IMR-90 (cell line): ENCODE data around the gene ATP13A2. TPM values are rescaled to one million over a fixed set of nuclear protein-coding genes. Genes with fewer than 3 reads are reported as not detected.

Experiments
- ATAC-seq: fragments of 200-7000 bp; cut with Tn5 transposase; 2 replicates; pipeline ENCODE4 v1.9.1; 2020; ENCODE audit warnings: low read depth, mild to moderate bottlenecking, moderate library complexity
- BruUV-seq: library from RNA; stranded (reverse); fragments of 400-500 nt; replicated peaks from 2 replicates; lab custom pipeline; 2021; lab: Mats Ljungman, UMichigan
- CTCF ChIA-PET: fragments of 300-600 bp; formaldehyde crosslinking; extraction: SDS; loops from one replicate; lab custom pipeline; 2021; ENCODE audit warnings: antibody characterized with exemption; lab: Yijun Ruan, JAX
- POLR2A ChIA-PET: fragments of 300-600 bp; sonication (Branson Sonifier 250); formaldehyde crosslinking; loops from one replicate; lab custom pipeline; 2022; ENCODE audit warnings: antibody characterized with exemption; ENCODE audit not compliant: unreplicated experiment; lab: Charles Lee
- DNase-seq: peaks from one replicate; pipeline ENCODE4 v3.0.0; 2013
- H2AFZ ChIP-seq: replicated peaks from 2 replicates; pipeline ENCODE3; 2013; ENCODE audit warnings: low read length, mild to moderate bottlenecking; ENCODE audit not compliant: poor library complexity
- H2AK5ac ChIP-seq: 2 replicates; pipeline ENCODE4 v1.6.1; 2013; ENCODE audit warnings: low read depth, low read length, inconsistent platforms
- H2AK9ac ChIP-seq: replicated peaks from 2 replicates; pipeline ENCODE3; 2013; ENCODE audit warnings: mild to moderate bottlenecking, low read depth, low read length, moderate library complexity; ENCODE audit not compliant: poor library complexity
- H2BK120ac ChIP-seq: 2 replicates; pipeline ENCODE4 v1.6.1; 2013; ENCODE audit warnings: low read depth, low read length, inconsistent platforms
- H2BK15ac ChIP-seq: 3 replicates; pipeline ENCODE4 v1.6.1; 2013; ENCODE audit warnings: low read depth, low read length, inconsistent platforms
- H2BK20ac ChIP-seq: 2 replicates; pipeline ENCODE4 v1.6.1; 2013; ENCODE audit warnings: low read depth, mild to moderate bottlenecking, inconsistent platforms, low read length, moderate library complexity
- H2BK5ac ChIP-seq: 2 replicates; pipeline ENCODE4 v1.6.1; 2013; ENCODE audit warnings: mild to moderate bottlenecking, low read depth, low read length, inconsistent platforms; ENCODE audit not compliant: poor library complexity, severe bottlenecking
- H3K14ac ChIP-seq: replicated peaks from 2 replicates; pipeline ENCODE4 v1.6.1; 2013; ENCODE audit warnings: low read depth, low read length, inconsistent platforms
- H3K18ac ChIP-seq: 2 replicates; pipeline ENCODE4 v1.6.1; 2013; ENCODE audit warnings: low read depth, low read length, control low read depth
- H3K23ac ChIP-seq: 2 replicates; pipeline ENCODE4 v1.6.1; 2013; ENCODE audit warnings: low read depth, low read length, inconsistent platforms
- H3K27ac ChIP-seq: 2 replicates; pipeline ENCODE4 v1.5.1; 2013; ENCODE audit warnings: mild to moderate bottlenecking, control low read depth, low read length; ENCODE audit not compliant: insufficient read depth
- H3K27me3 ChIP-seq: 2 replicates; pipeline ENCODE4 v1.6.1; 2013; ENCODE audit warnings: low read length; ENCODE audit not compliant: control insufficient read depth, insufficient read depth
- H3K36me3 ChIP-seq: 2 replicates; pipeline ENCODE4 v1.6.1; 2013; ENCODE audit warnings: low read length, mixed read lengths; ENCODE audit not compliant: control insufficient read depth, insufficient read depth
- H3K4ac ChIP-seq: 2 replicates; pipeline ENCODE4 v1.6.1; 2013; ENCODE audit warnings: low read depth, low read length, inconsistent platforms
- H3K4me1 ChIP-seq: 2 replicates; pipeline ENCODE4 v1.6.1; 2013; ENCODE audit warnings: low read length, mixed read lengths; ENCODE audit not compliant: control insufficient read depth, insufficient read depth
- H3K4me2 ChIP-seq: 2 replicates; pipeline ENCODE4 v1.6.1; 2013; ENCODE audit warnings: low read depth, mild to moderate bottlenecking, control low read depth, low read length, moderate library complexity
- H3K4me3 ChIP-seq: 2 replicates; pipeline ENCODE4 v1.5.1; 2013; ENCODE audit warnings: low read depth, mild to moderate bottlenecking, control low read depth, low read length, moderate library complexity; ENCODE audit not compliant: insufficient read depth
- H3K56ac ChIP-seq: 2 replicates; pipeline ENCODE4 v1.6.1; 2013; ENCODE audit warnings: low read length, inconsistent platforms; ENCODE audit not compliant: insufficient read depth; ENCODE audit errors: extremely low read depth
- H3K79me1 ChIP-seq, 2 experiments: 2 replicates each; pipeline ENCODE4 v1.6.1; 2013; ENCODE audit warnings: low read length in 2 of 2, inconsistent platforms in 1 of 2, low read depth in 1 of 2
- H3K9ac ChIP-seq: 2 replicates; pipeline ENCODE4 v1.6.1; 2013; ENCODE audit warnings: low read depth, low read length, control low read depth
- H3K9me1 ChIP-seq: 2 replicates; pipeline ENCODE4 v1.6.1; 2013; ENCODE audit warnings: low read length, inconsistent platforms; ENCODE audit not compliant: insufficient read depth
- H3K9me3 ChIP-seq: 2 replicates; pipeline ENCODE4 v1.6.1; 2013; ENCODE audit warnings: low read length; ENCODE audit not compliant: control insufficient read depth, insufficient read depth
- H4K20me1 ChIP-seq: 2 replicates; pipeline ENCODE4 v1.6.1; 2013; ENCODE audit warnings: low read length, inconsistent platforms; ENCODE audit not compliant: insufficient read depth
- H4K5ac ChIP-seq: 2 replicates; pipeline ENCODE4 v1.6.1; 2013; ENCODE audit warnings: mild to moderate bottlenecking, low read depth, low read length, control low read depth
- H4K8ac ChIP-seq, 2 experiments: 2 replicates each; pipeline ENCODE4 v1.6.1; 2013; ENCODE audit warnings: low read depth in 2 of 2, low read length in 2 of 2, control low read depth in 1 of 2, inconsistent platforms in 1 of 2
- H4K91ac ChIP-seq: 2 replicates; pipeline ENCODE4 v1.6.1; 2013; ENCODE audit warnings: low read depth, low read length, inconsistent platforms; ENCODE audit not compliant: insufficient read depth
- BHLHE40 ChIP-seq: fragments of 150-350 bp; IDR thresholded peaks from 2 replicates; pipeline ENCODE4 v1.6.1; 2016; ENCODE audit warnings: mild to moderate bottlenecking, low read depth, low read length
- CEBPB ChIP-seq: IDR thresholded peaks from 2 replicates; pipeline ENCODE4 v1.6.1; 2012; ENCODE audit warnings: low read depth, low read length, improper control_type of control experiment
- CHD1 ChIP-seq: IDR thresholded peaks from 2 replicates; pipeline ENCODE4 v1.6.1; 2012; ENCODE audit warnings: low read depth, low read length, improper control_type of control experiment
- FOS ChIP-seq: fragments of 150-350 bp; IDR thresholded peaks from 2 replicates; pipeline ENCODE4 v1.6.1; 2016; ENCODE audit warnings: low read depth, low read length
- MXI1 ChIP-seq: IDR thresholded peaks from 2 replicates; pipeline ENCODE4 v1.6.1; 2012; ENCODE audit warnings: low read depth, mild to moderate bottlenecking, low read length, moderate library complexity, borderline replicate concordance
- RFX5 ChIP-seq: IDR thresholded peaks from 2 replicates; pipeline ENCODE4 v1.8.0; 2012; ENCODE audit warnings: low read depth, mild to moderate bottlenecking, low read length, moderate library complexity
- SMC3 ChIP-seq: fragments of 150-350 bp; IDR thresholded peaks from 2 replicates; pipeline ENCODE4 v1.6.1; 2016; ENCODE audit warnings: low read depth, mild to moderate bottlenecking, antibody characterized with exemption, low read length, moderate library complexity
- WGBS, 2 experiments: methylation state at CpG; one replicate each; pipeline versions ENCODE4 v1.1.5 to v1.1.7; 2013; ENCODE audit warnings: missing lambda C conversion rate in 2 of 2; ENCODE audit not compliant: insufficient read length in 1 of 2; ENCODE audit errors: extremely low coverage in 2 of 2; 5-methylcytosine and 5-hydroxymethylcytosine counted together
- dilution Hi-C: fragments of 300-500 bp; cut with HindIII; formaldehyde crosslinking; loops from one replicate; pipeline ENCODE4 v1.14.3; 2018; ENCODE audit warnings: low sequenced_read_pairs; ENCODE audit not compliant: unreplicated experiment
- in situ Hi-C: fragments of 300-500 bp; cut with MboI; formaldehyde crosslinking; loops from 3 replicates; pipeline ENCODE4 v1.14.3; 2019; ENCODE audit warnings: low sequenced_read_pairs, inconsistent platforms, mixed read lengths
- intact Hi-C: fragments of 100-400 bp; cut with micrococcal nuclease; formaldehyde crosslinking; loops from 2 replicates; pipeline ENCODE4 v1.10.0; 2022
- polyA plus RNA-seq, 3 experiments: library from polyadenylated mRNA; depleted of rRNA; stranded (reverse); fragments of >200 nt; gene quantifications; 2 replicates each; pipeline ENCODE4 v1.2.3, GENCODE V29; 2012; ENCODE audit warnings: low replicate concordance in 1 of 3
- total RNA-seq: library from RNA; depleted of rRNA; stranded (reverse); fragments of >200 nt; gene quantifications from 2 replicates; pipeline ENCODE4 v1.2.3, GENCODE V29; 2012
- TF ChIP-seq, protein P1 (sequence below): fragments of 150-350 bp; IDR thresholded peaks from 2 replicates; pipeline ENCODE4 v1.6.1; 2016; ENCODE audit warnings: low read depth, mild to moderate bottlenecking, low read length, moderate library complexity, borderline replicate concordance
- TF ChIP-seq, protein P2 (sequence below): conservative IDR thresholded peaks from 2 replicates; pipeline ENCODE4 v1.5.1; 2012; ENCODE audit warnings: mild to moderate bottlenecking, low read depth, low read length, improper control_type of control experiment

The ATP13A2 gene
- total and polyA plus RNA-seq, 2 of the 4 experiments (the other 2 are of a cell fraction): 5.7 to 18.9 TPM

DNA sequence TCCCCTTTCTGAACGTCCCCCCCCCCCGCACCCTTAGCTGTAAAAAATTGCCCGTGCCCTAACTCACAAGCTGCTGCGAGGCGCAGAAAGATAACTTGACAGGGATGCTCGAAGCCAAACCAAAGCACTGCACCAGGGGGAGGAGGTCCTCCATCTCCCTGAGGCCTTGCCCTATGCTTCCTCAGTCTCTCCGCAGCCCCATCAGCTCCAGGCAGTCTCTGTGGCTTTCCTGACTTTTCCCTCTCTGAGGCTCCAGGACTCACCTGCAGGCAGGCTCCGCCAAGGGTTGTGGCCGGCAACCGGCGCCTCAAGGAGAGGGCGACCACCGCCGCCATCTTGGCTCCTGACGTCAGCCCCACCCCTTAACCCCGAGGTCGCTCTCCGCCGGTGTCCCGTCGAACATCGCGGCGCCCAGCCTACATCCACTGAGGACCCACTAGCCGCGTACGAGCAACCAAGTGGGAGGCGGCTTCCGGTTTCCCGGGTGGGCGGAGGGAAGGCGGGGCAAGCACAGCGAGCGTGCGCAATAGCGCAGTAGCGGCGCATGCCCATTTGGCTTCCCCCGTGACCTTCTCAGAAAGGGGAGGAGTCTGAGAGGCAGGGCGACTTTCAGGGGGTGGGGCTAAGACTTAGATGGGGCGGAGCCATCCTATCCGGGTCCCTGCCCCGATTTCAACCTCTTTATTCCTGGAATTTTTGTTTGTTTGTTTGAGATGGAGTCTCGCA is 42.1 kb upstream of the ATP13A2 start, which contains the start of gene SDHB (continued):
- TF ChIP-seq, protein P1, sequence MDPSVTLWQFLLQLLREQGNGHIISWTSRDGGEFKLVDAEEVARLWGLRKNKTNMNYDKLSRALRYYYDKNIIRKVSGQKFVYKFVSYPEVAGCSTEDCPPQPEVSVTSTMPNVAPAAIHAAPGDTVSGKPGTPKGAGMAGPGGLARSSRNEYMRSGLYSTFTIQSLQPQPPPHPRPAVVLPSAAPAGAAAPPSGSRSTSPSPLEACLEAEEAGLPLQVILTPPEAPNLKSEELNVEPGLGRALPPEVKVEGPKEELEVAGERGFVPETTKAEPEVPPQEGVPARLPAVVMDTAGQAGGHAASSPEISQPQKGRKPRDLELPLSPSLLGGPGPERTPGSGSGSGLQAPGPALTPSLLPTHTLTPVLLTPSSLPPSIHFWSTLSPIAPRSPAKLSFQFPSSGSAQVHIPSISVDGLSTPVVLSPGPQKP: 0 out of 2 replicates have a peak, but pooled peaks have one; percentile 1

DNA sequence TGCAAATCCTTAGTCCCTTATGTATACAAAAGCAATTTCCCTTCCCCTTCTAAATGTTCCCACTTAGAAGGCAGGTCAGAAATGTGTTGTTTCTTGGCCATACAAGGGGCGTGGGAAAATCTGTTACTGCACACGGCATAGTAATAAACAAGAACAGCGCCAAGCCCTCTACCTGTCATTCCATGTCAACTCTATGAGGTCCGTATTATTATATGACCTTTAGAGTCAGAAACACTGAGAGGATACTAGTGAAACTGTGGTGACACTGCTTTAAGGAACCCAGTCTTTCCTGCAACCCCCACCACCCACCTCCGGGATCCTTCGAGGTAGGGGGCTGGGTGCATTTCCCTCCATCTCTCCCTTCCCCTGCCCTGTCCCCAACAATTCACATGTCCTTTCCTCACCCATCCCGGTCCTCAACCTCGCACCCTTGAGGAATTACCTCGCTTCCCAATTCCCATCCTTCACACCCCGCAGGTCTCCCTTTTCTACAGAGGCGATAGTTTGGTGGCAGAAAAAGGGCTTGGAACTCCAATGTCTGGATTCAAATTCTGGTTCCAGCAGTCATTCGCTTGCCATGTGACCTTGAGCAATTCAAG is 41.5 kb upstream of the ATP13A2 start:
- Histone ChIP-seq H3K4me1 (peaks cover 4% of the 10 kb centered on the region; the same call in 1 of the 2 replicates), H3K56ac (peak overlapping the region; percentile 87), H3K9me3 (no peaks in the 10 kb centered on the region), H2BK20ac (no peak overlapping the region), H3K23ac (peak overlapping the region; percentile 93), H4K8ac (peak overlapping the region; percentile 91 to 98), H4K91ac (peak overlapping the region; percentile 87; the same call in 1 of the 2 replicates), H4K20me1 (peaks cover 3% of the 10 kb centered on the region), H3K4me2 (peak overlapping the region; percentile 99), H2AFZ (peak overlapping the region; percentile 98), H2BK15ac (no peak overlapping the region), H3K27me3 (no peaks in the 10 kb centered on the region), H3K4me3 (peak overlapping the region; percentile 86), H3K9ac (peak overlapping the region; percentile 93), H4K5ac (no peak overlapping the region; the same call in 1 of the 2 replicates), H3K18ac (no peak overlapping the region), H3K9me1 (no peaks in the 10 kb centered on the region), H3K36me3 (peaks cover 4% of the 10 kb centered on the region), H2AK5ac (peak overlapping the region; percentile 66), H3K27ac (peak overlapping the region; percentile 79), H3K79me1 (peaks cover 15 to 32% of the 10 kb centered on the region in 2 experiments), H3K4ac (peak overlapping the region; percentile 97), H3K14ac (peak overlapping the region; percentile 97), H2BK120ac (no peak overlapping the region), H2BK5ac (peak overlapping the region; percentile 55), H2AK9ac (peak overlapping the region; percentile 92)
- dilution Hi-C loops (no loop called here), intact Hi-C loops (no loop called here), in situ Hi-C loops (no loop called here)
- WGBS, 2 experiments: 20% methylated on average over 1 of the region's 12 CpGs; no CpG with 5 or more reads in 1 of the 2 experiments
- no TSS peak for BruUV-seq
- no peak for ATAC-seq
- POLR2A ChIA-PET: no interaction called here
- TF ChIP-seq CHD1 (no peak), SMC3 (no peak), BHLHE40 (no peak), MXI1 (no peak), CEBPB (no peak), RFX5 (no peak), FOS (no peak)
- TF ChIP-seq, protein P2, sequence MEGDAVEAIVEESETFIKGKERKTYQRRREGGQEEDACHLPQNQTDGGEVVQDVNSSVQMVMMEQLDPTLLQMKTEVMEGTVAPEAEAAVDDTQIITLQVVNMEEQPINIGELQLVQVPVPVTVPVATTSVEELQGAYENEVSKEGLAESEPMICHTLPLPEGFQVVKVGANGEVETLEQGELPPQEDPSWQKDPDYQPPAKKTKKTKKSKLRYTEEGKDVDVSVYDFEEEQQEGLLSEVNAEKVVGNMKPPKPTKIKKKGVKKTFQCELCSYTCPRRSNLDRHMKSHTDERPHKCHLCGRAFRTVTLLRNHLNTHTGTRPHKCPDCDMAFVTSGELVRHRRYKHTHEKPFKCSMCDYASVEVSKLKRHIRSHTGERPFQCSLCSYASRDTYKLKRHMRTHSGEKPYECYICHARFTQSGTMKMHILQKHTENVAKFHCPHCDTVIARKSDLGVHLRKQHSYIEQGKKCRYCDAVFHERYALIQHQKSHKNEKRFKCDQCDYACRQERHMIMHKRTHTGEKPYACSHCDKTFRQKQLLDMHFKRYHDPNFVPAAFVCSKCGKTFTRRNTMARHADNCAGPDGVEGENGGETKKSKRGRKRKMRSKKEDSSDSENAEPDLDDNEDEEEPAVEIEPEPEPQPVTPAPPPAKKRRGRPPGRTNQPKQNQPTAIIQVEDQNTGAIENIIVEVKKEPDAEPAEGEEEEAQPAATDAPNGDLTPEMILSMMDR: no peak
- TF ChIP-seq, protein P1: no peak
- CTCF ChIA-PET: no interaction called here
- no peak for DNase-seq
